GM19025 (cell line): ENCODE results near the gene KRI1.

Experiments used
- ATAC-seq: cut with Tn5 transposase; IDR thresholded peaks from one replicate; pipeline ENCODE4 v1.9.1; 2021; ENCODE audit warnings: mild to moderate bottlenecking, low read depth, moderate library complexity; ENCODE audit not compliant: unreplicated experiment

Gene KRI1

GRCh38 chr19:10521461-10522171 is 44.2 kb downstream of the KRI1 start:
- no peak for ATAC-seq

DNA sequence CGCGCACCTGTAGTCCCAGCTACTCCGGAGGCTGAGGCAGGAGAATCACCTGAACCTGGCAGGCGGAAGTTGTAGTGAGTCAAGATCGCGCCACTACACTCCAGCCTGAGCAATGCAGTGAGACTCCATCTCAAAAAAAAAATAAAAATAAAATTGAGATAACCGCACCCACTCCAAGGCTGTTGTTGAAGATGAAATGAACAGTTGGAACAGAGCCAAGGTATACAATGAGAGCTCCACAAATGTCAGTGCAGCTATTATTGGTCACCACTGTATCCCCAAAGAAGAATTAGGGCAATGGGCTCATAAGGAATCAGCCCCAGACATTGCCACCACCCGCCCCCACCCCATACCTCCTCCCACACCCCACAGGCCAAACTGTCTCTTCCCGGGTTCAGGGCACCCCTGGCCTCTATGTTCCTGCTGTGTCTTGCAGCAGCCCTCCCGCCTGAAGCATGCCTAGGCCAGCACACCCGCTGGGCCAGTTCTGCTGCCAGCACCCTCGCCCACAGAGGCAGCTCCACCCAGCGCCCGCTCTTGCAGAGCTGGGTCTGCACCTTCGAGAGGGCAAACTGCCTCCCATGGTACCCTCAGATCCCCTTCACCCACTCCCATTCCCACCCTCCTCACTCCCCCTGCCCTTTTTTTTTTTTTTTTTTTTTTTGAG is 45.0 kb downstream of the KRI1 start:
- no peak for ATAC-seq

DNA sequence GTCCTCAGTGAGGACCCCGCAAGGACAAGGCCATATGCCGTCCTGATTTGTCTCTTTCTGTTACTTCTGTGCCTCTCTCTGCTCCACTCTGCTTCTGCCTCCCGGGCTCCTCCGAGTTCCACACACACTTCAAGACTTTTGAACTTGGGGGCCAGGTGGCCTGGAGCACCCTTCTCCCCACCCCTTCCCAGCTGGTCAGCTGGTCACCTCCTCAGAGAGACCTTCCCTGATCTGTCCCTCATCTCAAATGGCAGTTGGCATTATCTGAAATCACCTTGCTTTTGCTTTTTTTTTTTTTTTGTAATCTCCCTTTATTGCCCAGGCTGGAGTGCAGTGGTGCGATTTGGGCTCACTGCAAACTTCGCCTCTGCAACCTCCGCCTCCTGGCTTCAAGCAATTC is 46.4 kb downstream of the KRI1 start:
- no peak for ATAC-seq

GRCh38 chr19:10518444-10519361 is 47.1 kb downstream of the KRI1 start:
- no peak for ATAC-seq

DNA sequence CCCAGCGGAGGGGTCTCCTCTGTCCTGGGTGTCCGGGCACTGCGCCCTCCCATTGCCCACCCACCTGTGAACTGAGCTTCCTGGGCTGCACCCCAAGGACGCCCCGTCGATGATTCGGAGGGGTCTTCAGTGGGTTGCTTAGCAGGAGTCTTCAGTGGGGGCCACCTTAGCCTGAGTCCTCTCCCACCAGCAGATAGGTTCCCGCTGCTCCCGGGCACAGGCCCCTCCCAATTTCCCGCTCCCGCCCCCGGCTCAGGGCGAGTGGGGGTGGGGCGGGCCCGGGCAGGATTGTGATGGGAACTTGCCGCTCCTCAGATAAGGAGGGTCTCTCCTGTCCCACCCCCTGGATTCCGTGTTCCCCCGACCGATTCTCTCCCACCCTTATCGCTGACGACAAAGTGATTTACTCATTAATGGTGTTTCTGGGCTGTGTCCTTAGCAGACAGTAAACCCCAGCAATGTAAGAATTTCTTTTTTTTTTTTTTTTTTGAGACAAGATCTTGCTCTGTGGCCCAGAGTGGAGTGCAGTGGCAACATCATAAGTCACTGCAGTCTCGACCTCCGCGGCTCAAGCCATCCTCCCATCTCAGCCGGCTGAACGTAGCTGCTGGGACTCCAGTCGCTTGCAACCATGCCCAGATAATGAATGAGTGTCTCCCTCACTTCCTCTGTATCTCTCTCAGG is 47.9 kb downstream of the KRI1 start:
- no peak for ATAC-seq

DNA sequence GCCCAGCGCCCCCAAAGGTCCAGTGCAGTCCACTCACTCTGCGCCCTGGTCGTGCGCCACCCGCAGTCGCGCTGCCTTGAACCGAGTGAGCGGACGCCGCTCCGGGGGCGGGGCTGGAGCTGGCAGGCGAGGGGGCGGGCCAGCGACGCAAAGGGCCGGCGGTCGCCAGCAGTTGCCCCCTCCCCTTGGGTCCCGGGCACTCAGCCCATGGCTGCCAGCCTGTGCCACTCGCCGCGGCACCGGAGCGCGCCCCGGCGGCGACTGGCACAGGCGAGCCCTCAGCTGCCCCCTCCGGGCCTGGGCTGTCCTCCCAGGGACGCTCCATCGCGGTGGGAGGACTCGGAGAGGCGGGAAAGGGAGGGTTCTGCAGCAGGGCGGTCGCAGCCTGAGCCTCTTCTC is 48.5 kb downstream of the KRI1 start, which contains the start of gene S1PR5:
TSS of gene S1PR5 (minus strand) at position 87 of the 399 bp plus-strand sequence. CDS start 2,436 bp downstream, outside the sequence.
- no peak for ATAC-seq

DNA sequence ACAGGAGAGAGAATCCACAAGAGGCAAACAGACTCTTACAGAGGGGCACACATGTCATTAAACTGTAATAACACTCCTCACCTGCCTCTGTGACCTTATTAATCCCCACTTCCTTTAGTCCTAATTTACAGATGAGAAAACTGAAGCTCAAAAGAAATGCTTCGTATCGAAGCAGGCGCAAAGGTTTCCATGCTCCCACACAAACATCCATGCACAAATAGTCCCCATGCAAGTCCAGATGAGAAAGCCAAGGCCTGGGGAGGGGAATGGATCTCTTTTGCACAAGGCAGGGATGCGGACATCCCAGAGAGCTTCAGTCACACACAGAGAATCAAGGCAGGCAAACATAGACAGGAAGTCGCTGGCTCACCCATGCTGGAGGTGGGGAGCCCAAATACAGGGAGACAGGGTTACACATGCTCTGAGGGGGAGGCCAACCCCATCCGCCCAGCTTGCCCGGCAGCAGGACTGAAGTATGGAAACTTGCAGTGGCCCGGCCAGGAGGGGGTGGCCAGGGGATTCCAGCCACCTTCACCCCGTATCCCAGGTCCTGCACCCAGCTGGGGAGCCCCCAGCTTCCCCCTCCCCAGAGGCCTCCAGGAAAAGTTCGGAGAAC is 49.0 kb downstream of the KRI1 start:
- no peak for ATAC-seq

- no peak for ATAC-seq
Measured at GRCh38 chr19:10516064-10516385, 49.8 kb downstream of the KRI1 start.

DNA sequence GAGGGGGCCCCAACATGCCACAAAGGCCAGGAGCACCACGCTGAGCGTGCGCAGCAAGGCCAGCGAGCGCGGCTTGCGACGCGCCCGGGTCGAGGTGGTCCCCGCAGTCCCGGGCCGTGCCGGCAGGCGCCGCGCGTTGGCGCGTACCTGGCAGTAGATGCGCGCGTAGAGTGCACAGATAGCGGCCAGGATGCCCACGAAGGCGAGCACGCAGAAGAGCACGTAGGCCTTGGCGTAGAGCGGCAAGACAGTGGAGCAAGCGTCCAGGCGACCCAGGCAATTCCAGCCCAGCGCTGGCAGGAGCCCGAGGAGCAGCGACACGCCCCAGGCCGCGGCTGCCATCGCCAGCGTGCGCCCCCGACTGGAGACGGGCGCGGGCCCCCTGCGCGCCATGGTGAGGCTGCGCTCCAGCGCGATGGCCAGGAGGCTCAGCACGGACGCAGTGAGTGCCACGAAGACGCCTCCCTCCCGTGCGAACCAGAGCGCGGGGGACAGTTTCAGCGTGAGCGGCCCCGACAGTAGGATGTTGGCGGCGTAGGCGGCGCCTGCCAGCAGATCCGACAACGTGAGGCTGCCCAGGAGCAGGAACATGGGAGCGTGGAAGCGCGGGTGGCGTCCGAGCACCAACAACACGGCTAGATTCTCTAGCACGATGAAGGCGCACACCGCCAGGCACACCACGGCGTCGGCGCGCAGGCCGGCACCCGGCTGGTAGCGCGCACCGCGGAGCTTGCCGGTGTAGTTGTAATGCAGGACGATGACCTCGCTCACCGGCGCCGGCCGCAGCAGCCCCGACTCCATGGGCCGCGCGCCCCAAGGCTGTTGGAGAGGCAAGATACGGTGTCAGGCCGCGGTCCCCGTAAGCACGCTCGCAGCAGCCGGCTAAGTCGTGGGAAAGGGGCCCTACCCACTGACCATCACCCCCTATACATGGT is 51.3 kb downstream of the KRI1 start:
- no peak for ATAC-seq

- ATAC-seq = no peak
Measured at GRCh38 chr19:10513223-10513622, 52.6 kb downstream of the KRI1 start.

DNA sequence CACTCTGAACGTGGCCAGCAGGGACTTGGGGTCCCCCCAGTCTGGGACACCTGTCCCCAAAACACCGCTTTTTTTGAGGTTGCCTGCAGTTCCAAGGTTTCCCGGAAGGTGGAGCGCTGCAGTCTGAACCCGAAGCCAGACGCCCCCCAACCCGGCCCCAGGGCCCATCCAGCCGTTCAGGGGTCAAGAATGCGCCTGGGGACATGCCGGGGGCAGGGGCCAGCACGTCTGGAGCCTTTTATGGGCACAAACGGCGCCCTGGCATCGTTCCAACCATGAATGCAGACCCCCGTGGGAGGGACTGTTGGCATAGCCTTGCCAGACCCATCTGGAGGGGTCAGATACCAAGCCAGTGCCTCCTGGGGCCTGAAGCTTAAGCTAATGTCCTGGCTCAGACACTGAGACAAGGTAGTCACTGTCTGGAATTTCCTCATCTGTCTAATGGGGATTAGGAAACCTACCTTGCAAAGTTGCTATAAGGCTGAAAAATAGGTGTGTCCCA is 55.5 kb downstream of the KRI1 start:
- ATAC-seq = no peak

GRCh38 chr19:10508707-10509106 is 57.1 kb downstream of the KRI1 start:
- ATAC-seq = no peak

- ATAC-seq = no peak
Measured at GRCh38 chr19:10508036-10508435, 57.8 kb downstream of the KRI1 start.

DNA sequence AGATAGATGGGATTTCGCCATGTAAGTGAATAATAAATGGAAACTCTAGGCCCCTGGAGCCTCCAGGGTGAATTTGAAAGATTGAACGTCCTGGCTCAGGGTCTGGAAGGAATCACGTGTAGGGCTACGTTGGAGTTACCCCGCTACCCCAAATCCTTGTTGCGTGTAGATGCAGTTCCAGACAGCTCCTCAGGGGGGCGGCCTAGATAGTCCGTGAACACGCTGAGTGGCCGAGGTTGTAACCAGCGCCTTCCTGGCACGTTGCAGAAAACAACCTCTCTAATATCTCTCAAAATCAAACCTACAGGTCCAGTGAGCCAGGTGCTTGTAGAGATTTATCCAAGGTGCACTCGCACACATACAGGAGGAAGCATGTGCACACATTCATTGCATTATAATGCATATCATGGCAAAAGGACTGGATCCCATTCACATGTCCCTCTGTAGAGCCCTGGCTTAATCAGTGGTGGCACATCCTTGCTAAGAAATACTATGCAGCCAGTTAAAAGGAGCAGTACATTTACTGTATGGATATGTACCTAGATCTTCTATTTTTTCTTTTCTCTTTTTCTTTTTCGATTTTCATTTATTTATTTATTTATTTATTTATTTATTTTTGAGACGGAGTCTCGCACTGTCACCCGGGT is 60.1 kb downstream of the KRI1 start:
- no peak for ATAC-seq
